ENCODE results near the gene PDE6H. TPM values are rescaled to one million over a fixed set of nuclear protein-coding genes. Genes with fewer than 3 reads are reported as not detected.

Gene PDE6H
- total RNA-seq, 2 experiments from 2014 or later = 0.40 TPM; not detected in 1

GRCh38 chr12:14937014-14937413 lies 35.8 kb upstream of the PDE6H start:
- H3K9me3 Mint-ChIP-seq (ENCODE audit: insufficient read depth) = no peaks in the 10 kb centered on the region
- ChIA-PET CTCF (interaction anchor here (1.2 to 3.3 kb wide), 7 partner anchors 9 to 58 kb away, joined by 3 to 23 read pairs (median 12); no protein-coding TSS in a partner anchor), POLR2A (interaction anchor here (1.1 to 2.3 kb wide), 2 partner anchors 11 to 53 kb away, joined by 3 to 15 read pairs; no protein-coding TSS in a partner anchor)
- ATAC-seq = no peak
- no peak for DNase-seq
- H3K4me3 Mint-ChIP-seq = no peak overlapping the region
- H3K36me3 Mint-ChIP-seq (ENCODE audit: low read depth) = peaks cover 83% of the 10 kb centered on the region
- H3K27ac Mint-ChIP-seq = peak overlapping the region; percentile 21
- H3K27me3 Mint-ChIP-seq (ENCODE audit: low read depth) = no peaks in the 10 kb centered on the region
- H3K4me1 Mint-ChIP-seq (ENCODE audit: low read depth) = peaks cover 18% of the 10 kb centered on the region

GRCh38 chr12:14937689-14938088 lies 35.2 kb upstream of the PDE6H start:
- Mint-ChIP-seq H3K4me1 (ENCODE audit: low read depth) (peaks cover 20% of the 10 kb centered on the region), H3K4me3 (no peak overlapping the region), H3K36me3 (ENCODE audit: low read depth) (peaks cover 83% of the 10 kb centered on the region), H3K27me3 (ENCODE audit: low read depth) (no peaks in the 10 kb centered on the region), H3K9me3 (ENCODE audit: insufficient read depth) (no peaks in the 10 kb centered on the region), H3K27ac (peak overlapping the region; percentile 21)
- DNase-seq (no peak), ATAC-seq (peak; percentile 56)
- ChIA-PET POLR2A (interaction anchor here (1.1 to 2.3 kb wide), 3 partner anchors 10 to 53 kb away, joined by 3 to 15 read pairs (median 4); partner anchors contain the start of gene ARHGDIB), CTCF (interaction anchor here (0.9 to 3.3 kb wide), 12 partner anchors 9 to 161 kb away, joined by 3 to 23 read pairs (median 5); no protein-coding TSS in a partner anchor)

- Mint-ChIP-seq H3K9me3 (ENCODE audit: insufficient read depth) (no peaks in the 10 kb centered on the region), H3K27ac (peak within 1 kb of the TSS; percentile 69), H3K4me1 (ENCODE audit: low read depth) (peaks cover 22% of the 10 kb centered on the region), H3K27me3 (ENCODE audit: low read depth) (no peaks in the 10 kb centered on the region), H3K4me3 (no peak within 1 kb of the TSS), H3K36me3 (ENCODE audit: low read depth) (peaks cover 81% of the 10 kb centered on the region)
- no peak for ATAC-seq
- POLR2A ChIA-PET = interaction anchor here (1.1 to 2.3 kb wide), 2 partner anchors 10 to 23 kb away, joined by 4 to 15 read pairs; partner anchors contain the start of gene ARHGDIB
- CTCF ChIA-PET = interaction anchor here (0.9 to 3.3 kb wide), 9 partner anchors 10 to 161 kb away, joined by 3 to 23 read pairs (median 6); no protein-coding TSS in a partner anchor
- no peak for DNase-seq
Observed at GRCh38 chr12:14938301-14938700, 34.5 kb upstream of the PDE6H start, which contains the start of gene ERP27. TSS of gene ERP27 (minus strand) at chr12:14938537. CDS start at chr12:14938508, 29 bp downstream.

GRCh38 chr12:14941369-14941768 lies 31.5 kb upstream of the PDE6H start:
- Mint-ChIP-seq H3K4me3 (no peak overlapping the region), H3K9me3 (ENCODE audit: insufficient read depth) (no peaks in the 10 kb centered on the region), H3K4me1 (ENCODE audit: low read depth) (peaks cover 36% of the 10 kb centered on the region), H3K27ac (no peak overlapping the region), H3K36me3 (ENCODE audit: low read depth) (peaks cover 81% of the 10 kb centered on the region), H3K27me3 (ENCODE audit: low read depth) (no peaks in the 10 kb centered on the region)
- POLR2A ChIA-PET = interaction anchor here (1.0 kb wide), 2 partner anchors 10 to 18 kb away, joined by 3 to 5 read pairs; no protein-coding TSS in a partner anchor
- CTCF ChIA-PET = interaction anchor here (1.0 to 2.1 kb wide), 3 partner anchors 9 to 54 kb away, joined by 3 to 6 read pairs (median 4); no protein-coding TSS in a partner anchor
- DNase-seq (no peak), ATAC-seq (no peak)

GRCh38 chr12:14942196-14942931 lies 30.5 kb upstream of the PDE6H start:
- DNase-seq = no peak
- CTCF ChIA-PET = interaction anchor here (1.0 kb wide), 1 partner anchor 8 kb away, joined by 3 read pairs; no protein-coding TSS in a partner anchor
- peaks cover 46% of the 10 kb centered on the region for H3K4me1 Mint-ChIP-seq (ENCODE audit: low read depth)

GRCh38 chr12:14946162-14946561 lies 26.7 kb upstream of the PDE6H start:
- Mint-ChIP-seq H3K4me3 (no peak overlapping the region), H3K9me3 (ENCODE audit: insufficient read depth) (no peaks in the 10 kb centered on the region), H3K27ac (peak overlapping the region; percentile 68), H3K36me3 (ENCODE audit: low read depth) (peaks cover 89% of the 10 kb centered on the region), H3K27me3 (ENCODE audit: low read depth) (no peaks in the 10 kb centered on the region), H3K4me1 (ENCODE audit: low read depth) (peaks cover 68% of the 10 kb centered on the region)
- ATAC-seq = no peak
- no peak for DNase-seq
- ChIA-PET CTCF (interaction anchor here (1.0 kb wide), 1 partner anchor 10 kb away, joined by 7 read pairs; no protein-coding TSS in a partner anchor), POLR2A (interaction anchor here (0.7 to 2.7 kb wide), 4 partner anchors 11 to 218 kb away, joined by 3 to 14 read pairs (median 7); no protein-coding TSS in a partner anchor)

More at GRCh38 chr12:14942196-14942931, 30.5 kb upstream of the PDE6H start:
- Mint-ChIP-seq H3K9me3 (ENCODE audit: insufficient read depth) (no peaks in the 10 kb centered on the region), H3K27ac (no peak overlapping the region), H3K4me3 (no peak overlapping the region), H3K36me3 (ENCODE audit: low read depth) (peaks cover 81% of the 10 kb centered on the region), H3K27me3 (ENCODE audit: low read depth) (no peaks in the 10 kb centered on the region)
- POLR2A ChIA-PET = no interaction called here
- ATAC-seq = no peak

GRCh38 chr12:14946861-14947260 lies 26.0 kb upstream of the PDE6H start:
- no peak for DNase-seq
- Mint-ChIP-seq H3K9me3 (ENCODE audit: insufficient read depth) (no peaks in the 10 kb centered on the region), H3K4me3 (no peak overlapping the region), H3K36me3 (ENCODE audit: low read depth) (peaks cover 89% of the 10 kb centered on the region), H3K27ac (peak overlapping the region; percentile 68), H3K27me3 (ENCODE audit: low read depth) (no peaks in the 10 kb centered on the region), H3K4me1 (ENCODE audit: low read depth) (peaks cover 73% of the 10 kb centered on the region)
- ChIA-PET POLR2A (interaction anchor here (0.6 to 2.9 kb wide), 6 partner anchors 9 to 176 kb away, joined by 3 to 16 read pairs (median 6); partner anchors contain the start of genes ARHGDIB and ERP27), CTCF (interaction anchor here (1.0 kb wide), 1 partner anchor 10 kb away, joined by 7 read pairs; no protein-coding TSS in a partner anchor)
- no peak for ATAC-seq

- H3K4me3 Mint-ChIP-seq = peak overlapping the region; percentile 76
- peak overlapping the region; percentile 93 for H3K27ac Mint-ChIP-seq
- peaks cover 83% of the 10 kb centered on the region for H3K4me1 Mint-ChIP-seq (ENCODE audit: low read depth)
- no peaks in the 10 kb centered on the region for H3K9me3 Mint-ChIP-seq (ENCODE audit: insufficient read depth)
- peak; percentile 79 for ATAC-seq
- POLR2A ChIA-PET = interaction anchor here (0.6 to 2.9 kb wide), 9 partner anchors 10 to 711 kb away, joined by 3 to 31 read pairs (median 6); partner anchors contain the start of genes ARHGDIB, ERP27 and PDE6H
- CTCF ChIA-PET = interaction anchor here (0.8 to 2.2 kb wide), 11 partner anchors 10 to 273 kb away, joined by 3 to 17 read pairs (median 5); partner anchors contain the start of genes ARHGDIB, ERP27 and RERG
- H3K36me3 Mint-ChIP-seq (ENCODE audit: low read depth) = peaks cover 89% of the 10 kb centered on the region
- DNase-seq = peak; percentile 81
- no peaks in the 10 kb centered on the region for H3K27me3 Mint-ChIP-seq (ENCODE audit: low read depth)
Observed at GRCh38 chr12:14948672-14949071, 24.2 kb upstream of the PDE6H start.

GRCh38 chr12:14949631-14950030 lies 23.2 kb upstream of the PDE6H start:
- ChIA-PET CTCF (interaction anchor here (1.8 to 2.2 kb wide), 2 partner anchors 9 to 104 kb away, joined by 5 to 7 read pairs; no protein-coding TSS in a partner anchor), POLR2A (interaction anchor here (1.8 to 2.9 kb wide), 4 partner anchors 9 to 179 kb away, joined by 6 to 31 read pairs (median 12); partner anchors contain the start of gene ARHGDIB)
- H3K4me3 Mint-ChIP-seq = peak overlapping the region; percentile 76
- peak overlapping the region; percentile 93 for H3K27ac Mint-ChIP-seq
- no peaks in the 10 kb centered on the region for H3K9me3 Mint-ChIP-seq (ENCODE audit: insufficient read depth)
- H3K36me3 Mint-ChIP-seq (ENCODE audit: low read depth) = peaks cover 94% of the 10 kb centered on the region
- peaks cover 93% of the 10 kb centered on the region for H3K4me1 Mint-ChIP-seq (ENCODE audit: low read depth)
- H3K27me3 Mint-ChIP-seq (ENCODE audit: low read depth) = no peaks in the 10 kb centered on the region
- no peak for ATAC-seq
- DNase-seq = no peak

- ATAC-seq (no peak), DNase-seq (no peak)
- peak overlapping the region; percentile 93 for H3K27ac Mint-ChIP-seq
- POLR2A ChIA-PET = interaction anchor here (1.0 to 2.4 kb wide), 4 partner anchors 9 to 180 kb away, joined by 3 to 9 read pairs (median 8); partner anchors contain the start of gene ARHGDIB
- H3K4me1 Mint-ChIP-seq (ENCODE audit: low read depth) = peaks cover 94% of the 10 kb centered on the region
- H3K36me3 Mint-ChIP-seq (ENCODE audit: low read depth) = peaks cover 89% of the 10 kb centered on the region
- CTCF ChIA-PET = interaction anchor here (1.4 kb wide), 1 partner anchor 9 kb away, joined by 3 read pairs; no protein-coding TSS in a partner anchor
- H3K27me3 Mint-ChIP-seq (ENCODE audit: low read depth) = no peaks in the 10 kb centered on the region
- no peaks in the 10 kb centered on the region for H3K9me3 Mint-ChIP-seq (ENCODE audit: insufficient read depth)
- H3K4me3 Mint-ChIP-seq = peak overlapping the region; percentile 76
Observed at GRCh38 chr12:14950421-14950820, 22.4 kb upstream of the PDE6H start.

All from activated CD8-positive, alpha-beta T cell treated with anti-CD3 and anti-CD28 coated beads, Interleukin-2, amount 10 ng/mL, durations not matched to agents 7 days and 5 days (primary cell).